Measurements from ENCODE around the gene RGMB.

Gene RGMB

GRCh38 chr5:98827161-98827560 is 53.7 kb downstream of the RGMB start:
- no peak for DNase-seq (ENCODE audit: low read depth in 2 of 2)

- DNase-seq (ENCODE audit: low read depth in 2 of 2): no peak
Measured at GRCh38 chr5:98827588-98828284, 54.3 kb downstream of the RGMB start.

- no peak for DNase-seq (ENCODE audit: low read depth in 2 of 2)
Measured at GRCh38 chr5:98836175-98836574, 62.7 kb downstream of the RGMB start.

- DNase-seq (ENCODE audit: low read depth in 2 of 2): no peak
Measured at GRCh38 chr5:98839469-98840383, 66.3 kb downstream of the RGMB start.

- no peak for DNase-seq (ENCODE audit: low read depth in 2 of 2)
Measured at GRCh38 chr5:98840946-98841345, 67.5 kb downstream of the RGMB start.

GRCh38 chr5:98843481-98843880 is 70.0 kb downstream of the RGMB start:
- no peak for DNase-seq (ENCODE audit: low read depth in 2 of 2)

GRCh38 chr5:98844865-98845264 is 71.4 kb downstream of the RGMB start:
- DNase-seq (ENCODE audit: low read depth in 2 of 2): no peak

GRCh38 chr5:98845878-98846277 is 72.4 kb downstream of the RGMB start:
- DNase-seq (ENCODE audit: low read depth in 2 of 2): no peak
